DND-41 (cell line): ENCODE results near the gene H3-3A.

Source experiments
- ATAC-seq: fragments of 200-7000 bp; cut with Tn5 transposase; 3 replicates; pipeline ENCODE4 v1.9.1; 2021; ENCODE audit warnings: low read depth; ENCODE audit not compliant: insufficient read depth
- DNase-seq: peaks from one replicate; pipeline ENCODE4 v3.0.0-alpha.2; 2020
- H2AFZ ChIP-seq: 2 replicates; pipeline ENCODE4 v1.6.0; 2012; ENCODE audit warnings: low read depth, low read length
- H3K27ac ChIP-seq: 2 replicates; pipeline ENCODE4 v1.5.1; 2012; ENCODE audit warnings: low read length, inconsistent platforms
- H3K27me3 ChIP-seq: fragments of 200-600 bp; sonication (generic); 2 replicates; pipeline ENCODE4 v1.6.0; 2012; ENCODE audit warnings: low read length, mild to moderate bottlenecking, inconsistent platforms; ENCODE audit not compliant: insufficient read depth, poor library complexity
- H3K36me3 ChIP-seq: 2 replicates; pipeline ENCODE4 v1.5.1; 2012; ENCODE audit warnings: low read length, inconsistent platforms; ENCODE audit not compliant: insufficient read depth
- H3K4me1 ChIP-seq: 2 replicates; pipeline ENCODE4 v1.5.1; 2012; ENCODE audit warnings: mild to moderate bottlenecking, low read length; ENCODE audit not compliant: insufficient read depth
- H3K4me2 ChIP-seq: 2 replicates; pipeline ENCODE4 v1.6.0; 2012; ENCODE audit warnings: mild to moderate bottlenecking, moderate library complexity, low read length, inconsistent platforms; ENCODE audit not compliant: insufficient read depth
- H3K4me3 ChIP-seq, 2 experiments: fragments of 200-600 bp in 1 of 2; shearing (Covaris generic) in 1 of 2; 2 replicates each; pipeline ENCODE4 v1.5.1; 2012 to 2016; ENCODE audit warnings: inconsistent platforms in 2 of 2, low read length in 2 of 2, mild to moderate bottlenecking in 2 of 2, low read depth in 1 of 2, moderate library complexity in 1 of 2
- H3K79me2 ChIP-seq: 2 replicates; pipeline ENCODE4 v1.6.0; 2012; ENCODE audit warnings: low read length, inconsistent platforms; ENCODE audit not compliant: insufficient read depth
- H3K9ac ChIP-seq: 2 replicates; pipeline ENCODE4 v1.6.0; 2012; ENCODE audit warnings: low read depth, mild to moderate bottlenecking, inconsistent platforms, low read length, moderate library complexity
- H3K9me3 ChIP-seq: 2 replicates; pipeline ENCODE4 v1.5.1; 2012; ENCODE audit warnings: low read length, moderate library complexity, mild to moderate bottlenecking, inconsistent platforms; ENCODE audit not compliant: insufficient read depth, severe bottlenecking
- H4K20me1 ChIP-seq: 2 replicates; pipeline ENCODE4 v1.6.0; 2012; ENCODE audit warnings: low read length; ENCODE audit not compliant: insufficient read depth
- EZH2 ChIP-seq: IDR thresholded peaks from 3 replicates; pipeline ENCODE4 v1.6.1; 2012; ENCODE audit warnings: borderline replicate concordance, low read depth, mild to moderate bottlenecking, moderate library complexity, low read length, inconsistent platforms; ENCODE audit not compliant: severe bottlenecking
- TF ChIP-seq, protein P1 (sequence below): IDR thresholded peaks from 2 replicates; pipeline ENCODE4 v1.5.1; 2012; ENCODE audit warnings: borderline replicate concordance, low read length, moderate library complexity, mild to moderate bottlenecking; ENCODE audit not compliant: poor library complexity, severe bottlenecking; ENCODE audit errors: extremely low read depth

H3-3A gene

DNA sequence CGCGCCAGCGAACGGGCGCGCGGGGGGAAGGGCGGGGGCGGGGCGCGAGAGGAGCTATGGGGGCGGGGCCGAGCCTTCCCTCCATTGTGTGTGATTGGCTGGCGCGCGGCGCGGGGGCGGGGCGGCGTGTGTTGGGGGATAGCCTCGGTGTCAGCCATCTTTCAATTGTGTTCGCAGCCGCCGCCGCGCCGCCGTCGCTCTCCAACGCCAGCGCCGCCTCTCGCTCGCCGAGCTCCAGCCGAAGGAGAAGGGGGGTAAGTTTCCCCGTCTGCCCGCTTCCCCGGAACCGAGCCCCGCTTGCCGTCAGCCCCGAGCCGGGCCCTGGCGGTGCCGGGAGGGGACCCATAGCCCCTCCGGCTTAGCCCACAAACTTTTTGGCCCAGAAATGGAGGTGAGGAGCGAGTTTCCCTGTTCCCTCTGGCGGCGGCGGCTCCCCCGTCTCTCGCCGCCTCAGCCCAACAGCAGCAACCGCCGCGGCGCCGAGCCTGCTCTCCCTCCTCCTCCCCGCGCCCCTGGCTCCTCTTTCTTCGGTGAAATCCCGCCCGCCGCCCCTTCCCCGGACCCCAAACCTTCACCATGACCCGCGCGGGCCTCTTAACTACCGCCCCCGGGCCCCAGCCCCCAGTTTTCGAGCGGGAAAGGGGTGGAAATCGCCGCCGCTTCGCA, at the start of gene H3-3A:
TSS of gene H3-3A (plus strand) at position 159 of the 666 bp plus-strand sequence. CDS start 1,636 bp downstream, outside the sequence.
- DNase-seq, result peak; percentile 98
- Histone ChIP-seq H3K9ac (peak within 1 kb of the TSS; percentile 97), H3K4me2 (peak within 1 kb of the TSS; percentile 95), H3K4me1 (peaks cover 48% of the 10 kb centered on the region), H3K4me3 (peak within 1 kb of the TSS; percentile 78 to 91), H3K27ac (peak within 1 kb of the TSS; percentile 97), H3K36me3 (peaks cover 35% of the 10 kb centered on the region), H3K9me3 (no peaks in the 10 kb centered on the region), H3K27me3 (no peaks in the 10 kb centered on the region), H4K20me1 (peaks cover 42% of the 10 kb centered on the region), H3K79me2 (peaks cover 70% of the 10 kb centered on the region), H2AFZ (peak within 1 kb of the TSS; percentile 90)
- TF ChIP-seq, protein P1, sequence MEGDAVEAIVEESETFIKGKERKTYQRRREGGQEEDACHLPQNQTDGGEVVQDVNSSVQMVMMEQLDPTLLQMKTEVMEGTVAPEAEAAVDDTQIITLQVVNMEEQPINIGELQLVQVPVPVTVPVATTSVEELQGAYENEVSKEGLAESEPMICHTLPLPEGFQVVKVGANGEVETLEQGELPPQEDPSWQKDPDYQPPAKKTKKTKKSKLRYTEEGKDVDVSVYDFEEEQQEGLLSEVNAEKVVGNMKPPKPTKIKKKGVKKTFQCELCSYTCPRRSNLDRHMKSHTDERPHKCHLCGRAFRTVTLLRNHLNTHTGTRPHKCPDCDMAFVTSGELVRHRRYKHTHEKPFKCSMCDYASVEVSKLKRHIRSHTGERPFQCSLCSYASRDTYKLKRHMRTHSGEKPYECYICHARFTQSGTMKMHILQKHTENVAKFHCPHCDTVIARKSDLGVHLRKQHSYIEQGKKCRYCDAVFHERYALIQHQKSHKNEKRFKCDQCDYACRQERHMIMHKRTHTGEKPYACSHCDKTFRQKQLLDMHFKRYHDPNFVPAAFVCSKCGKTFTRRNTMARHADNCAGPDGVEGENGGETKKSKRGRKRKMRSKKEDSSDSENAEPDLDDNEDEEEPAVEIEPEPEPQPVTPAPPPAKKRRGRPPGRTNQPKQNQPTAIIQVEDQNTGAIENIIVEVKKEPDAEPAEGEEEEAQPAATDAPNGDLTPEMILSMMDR, result peak; percentile 14
- TF ChIP-seq EZH2, result no peak
- peak; percentile 81 for ATAC-seq

DNA sequence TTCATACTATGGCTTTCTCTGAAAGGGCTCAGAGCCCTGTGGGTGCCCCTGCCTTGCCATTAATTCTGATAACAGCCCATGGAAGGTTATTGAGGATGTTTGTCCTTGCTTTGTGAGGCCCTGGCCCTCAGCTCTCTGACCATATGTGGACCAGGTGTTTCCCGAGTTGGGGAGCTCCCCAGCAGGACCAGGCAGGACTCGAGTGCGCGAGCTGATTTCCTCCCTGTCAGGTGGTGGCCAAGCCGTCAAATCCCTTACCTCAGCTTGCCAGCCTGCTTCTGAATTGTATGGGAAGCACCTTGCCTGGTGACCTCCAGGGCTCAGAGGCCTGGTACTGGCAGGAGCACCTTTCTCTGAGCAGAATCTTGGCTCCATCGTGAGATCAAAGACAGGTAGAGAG, 45.4 kb upstream of the H3-3A start:
- Histone ChIP-seq H3K9me3 (no peaks in the 10 kb centered on the region), H3K36me3 (no peaks in the 10 kb centered on the region), H3K9ac (no peak overlapping the region), H3K4me2 (no peak overlapping the region), H3K4me1 (no peaks in the 10 kb centered on the region), H3K27ac (no peak overlapping the region), H3K79me2 (no peaks in the 10 kb centered on the region), H4K20me1 (0 out of 2 replicates have a peak, but pooled peaks cover 4% of the 10 kb centered on the region), H3K27me3 (no peaks in the 10 kb centered on the region), H2AFZ (no peak overlapping the region), H3K4me3 (no peak overlapping the region)
- no peak for TF ChIP-seq EZH2
- TF ChIP-seq, protein P1, result no peak
- DNase-seq (no peak), ATAC-seq (no peak)

DNA sequence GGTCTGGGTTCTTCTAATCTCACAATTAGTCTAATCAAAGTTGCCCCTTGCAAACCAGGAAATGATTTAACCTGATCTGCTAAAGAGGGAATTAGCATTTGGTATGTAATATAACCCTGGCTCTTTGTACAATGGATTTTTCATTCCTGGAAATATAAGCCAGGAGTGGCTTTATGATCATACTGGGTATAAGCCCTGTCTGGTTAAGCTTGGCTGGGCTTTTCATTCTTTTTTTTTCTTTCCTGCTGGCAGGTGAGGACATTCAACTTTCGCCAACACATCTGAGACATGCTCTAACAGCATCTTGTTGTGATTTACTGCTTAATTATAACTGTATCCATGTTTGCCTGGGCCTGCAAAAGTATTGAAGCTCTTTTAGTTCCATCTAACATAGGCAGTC, 42.9 kb upstream of the H3-3A start:
- H3K27ac ChIP-seq, result no peak overlapping the region
- TF ChIP-seq EZH2, result no peak
- TF ChIP-seq, protein P1, result no peak
- no peaks in the 10 kb centered on the region for H3K79me2 ChIP-seq
- no peak for ATAC-seq
- no peaks in the 10 kb centered on the region for H4K20me1 ChIP-seq
- no peaks in the 10 kb centered on the region for H3K4me1 ChIP-seq
- no peak overlapping the region for H3K4me3 ChIP-seq
- no peak overlapping the region; the same call in 1 of the 2 replicates for H2AFZ ChIP-seq
- H3K36me3 ChIP-seq, result no peaks in the 10 kb centered on the region
- H3K27me3 ChIP-seq, result no peaks in the 10 kb centered on the region
- no peak overlapping the region for H3K4me2 ChIP-seq
- H3K9ac ChIP-seq, result no peak overlapping the region
- no peaks in the 10 kb centered on the region for H3K9me3 ChIP-seq
- no peak for DNase-seq
